GM12878 (cell line): ENCODE measurements around the gene VIT. TPM values are rescaled to one million over a fixed set of nuclear protein-coding genes. Genes with fewer than 3 reads are reported as not detected.

Experiments
- ATAC-seq: fragments of 200-7000 bp; cut with Tn5 transposase; 3 replicates; pipeline ENCODE4 v1.9.1; 2020; ENCODE audit warnings: mild to moderate bottlenecking, moderate library complexity
- BruUV-seq: library from RNA; stranded (reverse); fragments of 400-500 nt; replicated peaks from 2 replicates; lab custom pipeline; 2021; lab: Mats Ljungman, UMichigan
- CTCF ChIA-PET: fragments of 300-600 bp; sonication (Branson Sonifier 250); formaldehyde crosslinking; extraction: SDS; loops from one replicate; lab custom pipeline; 2021; ENCODE audit warnings: inconsistent platforms; lab: Yijun Ruan, JAX
- POLR2A ChIA-PET: fragments of 350-600 bp; formaldehyde crosslinking; extraction: SDS; loops from one replicate; lab custom pipeline; 2021; ENCODE audit warnings: inconsistent platforms; lab: Charles Lee
- RAD21 ChIA-PET: fragments of 300-600 bp; sonication (Branson Sonifier 250); formaldehyde crosslinking; loops from one replicate; lab custom pipeline; 2023; ENCODE audit warnings: antibody characterized with exemption; ENCODE audit not compliant: unreplicated experiment; lab: Charles Lee
- SMC1A ChIA-PET: fragments of 300-600 bp; sonication (Branson Sonifier 250); formaldehyde crosslinking; loops from one replicate; lab custom pipeline; 2023; ENCODE audit not compliant: unreplicated experiment, uncharacterized antibody; lab: Charles Lee
- DNase-seq: peaks from one replicate; pipeline ENCODE4 v3.0.0-alpha.2; 2011; ENCODE audit warnings: low read depth, low spot score
- FAIRE-seq: peaks from 3 replicates; lab custom pipeline; 2011; peaks lifted over from hg19 to GRCh38; lab: Jason Lieb, UNC
- H2AFZ ChIP-seq: 2 replicates; pipeline ENCODE4 v1.6.0; 2011; ENCODE audit warnings: low read depth, low read length, control low read depth; ENCODE audit not compliant: control insufficient read depth
- H3K27ac ChIP-seq: 2 replicates; pipeline ENCODE4 v1.5.1; 2011; ENCODE audit warnings: control low read depth; ENCODE audit not compliant: control insufficient read depth, insufficient read depth
- H3K27me3 ChIP-seq, 2 experiments: replicated peaks in 1 of 2; 2 replicates each; pipeline versions ENCODE4 v1.6.0 to v1.6.1; 2011; ENCODE audit warnings: low read length in 1 of 2; ENCODE audit not compliant: control insufficient read depth in 2 of 2, insufficient read depth in 2 of 2
- H3K36me3 ChIP-seq, 2 experiments: 2 replicates each; pipeline ENCODE4 v1.5.1; 2011; ENCODE audit warnings: low read length in 1 of 2; ENCODE audit not compliant: control insufficient read depth in 2 of 2, insufficient read depth in 2 of 2
- H3K4me1 ChIP-seq: 2 replicates; pipeline ENCODE4 v1.6.1; 2011; ENCODE audit warnings: mild to moderate bottlenecking, low read length, moderate library complexity, mixed read lengths; ENCODE audit not compliant: control insufficient read depth, insufficient read depth
- H3K4me2 ChIP-seq: 2 replicates; pipeline ENCODE4 v1.6.0; 2011; ENCODE audit warnings: control low read depth; ENCODE audit not compliant: control insufficient read depth, insufficient read depth
- H3K4me3 ChIP-seq: fragments of 200-600 bp; sonication (generic); 2 replicates; pipeline ENCODE4 v1.5.1; 2016
- H3K79me2 ChIP-seq: 2 replicates; pipeline ENCODE4 v1.6.0; 2011; ENCODE audit warnings: low read length; ENCODE audit not compliant: control insufficient read depth, insufficient read depth
- H3K9ac ChIP-seq: 2 replicates; pipeline ENCODE4 v1.8.0; 2011; ENCODE audit warnings: low read length, control low read depth, mixed read lengths; ENCODE audit not compliant: control insufficient read depth, insufficient read depth
- H3K9me3 ChIP-seq: replicated peaks from 3 replicates; pipeline ENCODE4 v1.5.1; 2011; ENCODE audit warnings: mild to moderate bottlenecking, low read length; ENCODE audit not compliant: control insufficient read depth, insufficient read depth
- H4K20me1 ChIP-seq: 2 replicates; pipeline ENCODE4 v1.6.0; 2011; ENCODE audit not compliant: control insufficient read depth, insufficient read depth
- ASH2L ChIP-seq: fragments of 300-600, 200-600 bp; sonication (generic); IDR thresholded peaks from 2 replicates; pipeline ENCODE4 v1.6.1; 2017; ENCODE audit warnings: low read depth, mild to moderate bottlenecking, borderline replicate concordance
- LARP7 ChIP-seq: fragments of 450-650 bp; IDR thresholded peaks from 2 replicates; pipeline ENCODE4 v1.6.1; 2017; ENCODE audit warnings: mild to moderate bottlenecking
- SP1 ChIP-seq: IDR thresholded peaks from one replicate; pipeline ENCODE4 v1.6.1; 2011; ENCODE audit warnings: low read depth, low read length
- WGBS: methylation state at CpG from one replicate; pipeline ENCODE4 v1.1.6; 2016; ENCODE audit warnings: low lambda C conversion rate; ENCODE audit not compliant: insufficient replicate concordance, insufficient coverage; ENCODE audit errors: missing lambda C conversion rate; 5-methylcytosine and 5-hydroxymethylcytosine counted together
- in situ Hi-C: fragments of 300-500 bp; cut with MboI; formaldehyde crosslinking; loops from 9 replicates; pipeline ENCODE4 v1.14.3; 2018; ENCODE audit warnings: mixed read lengths
- intact Hi-C: fragments of 100-400 bp; cut with micrococcal nuclease; formaldehyde crosslinking; loops from one replicate; pipeline ENCODE4 v1.14.2; 2022; ENCODE audit not compliant: unreplicated experiment
- polyA plus RNA-seq, 11 experiments: library from polyadenylated mRNA; depleted of rRNA in 4 of 11; unstranded in 6 of 11; stranded (reverse) in 5 of 11; fragments of >200 nt; fragmentation: Nextera tagmentation in 4 of 11; fragmentation: Illumina TruSeq in 1 of 11; extraction: Ambion mirVana in 4 of 11; extraction: Trizol in 1 of 11; gene quantifications; 1 replicate in 1 of 11; 2 replicates in 10 of 11; pipeline versions ENCODE4 v1.2.1 to v1.2.3, GENCODE V29; 2011 to 2016; ENCODE audit warnings: inconsistent platforms in 2 of 11, missing spikeins in 2 of 11, low read depth in 1 of 11
- total RNA-seq, 4 experiments: library from RNA; depleted of rRNA in 3 of 4; stranded (reverse); fragments of >200 nt in 3 of 4; fragmentation: Illumina TruSeq in 1 of 4; extraction: Trizol in 1 of 4; gene quantifications; 2 replicates each; pipeline versions ENCODE4 v1.2.1 to v1.2.3, GENCODE V29; 2013 to 2021
- TF ChIP-seq, protein P1 (sequence below), 3 experiments: IDR thresholded peaks in 2 of 3; conservative IDR thresholded peaks in 1 of 3; 2 replicates each; pipeline ENCODE4 v1.5.1; 2011; ENCODE audit warnings: low read depth in 3 of 3, low read length in 3 of 3, mild to moderate bottlenecking in 3 of 3, control low read depth in 2 of 3, moderate library complexity in 2 of 3, inconsistent platforms in 1 of 3, mixed read lengths in 1 of 3; ENCODE audit not compliant: control insufficient read depth in 2 of 3, insufficient read depth in 1 of 3; ENCODE audit errors: extremely low read depth in 1 of 3

VIT gene
- total and polyA plus RNA-seq, 10 of the 15 experiments (the other 5 are each of a cell fraction or from before 2014, with no cell fraction given) = 0.05 to 0.14 TPM; not detected in 8

DNA sequence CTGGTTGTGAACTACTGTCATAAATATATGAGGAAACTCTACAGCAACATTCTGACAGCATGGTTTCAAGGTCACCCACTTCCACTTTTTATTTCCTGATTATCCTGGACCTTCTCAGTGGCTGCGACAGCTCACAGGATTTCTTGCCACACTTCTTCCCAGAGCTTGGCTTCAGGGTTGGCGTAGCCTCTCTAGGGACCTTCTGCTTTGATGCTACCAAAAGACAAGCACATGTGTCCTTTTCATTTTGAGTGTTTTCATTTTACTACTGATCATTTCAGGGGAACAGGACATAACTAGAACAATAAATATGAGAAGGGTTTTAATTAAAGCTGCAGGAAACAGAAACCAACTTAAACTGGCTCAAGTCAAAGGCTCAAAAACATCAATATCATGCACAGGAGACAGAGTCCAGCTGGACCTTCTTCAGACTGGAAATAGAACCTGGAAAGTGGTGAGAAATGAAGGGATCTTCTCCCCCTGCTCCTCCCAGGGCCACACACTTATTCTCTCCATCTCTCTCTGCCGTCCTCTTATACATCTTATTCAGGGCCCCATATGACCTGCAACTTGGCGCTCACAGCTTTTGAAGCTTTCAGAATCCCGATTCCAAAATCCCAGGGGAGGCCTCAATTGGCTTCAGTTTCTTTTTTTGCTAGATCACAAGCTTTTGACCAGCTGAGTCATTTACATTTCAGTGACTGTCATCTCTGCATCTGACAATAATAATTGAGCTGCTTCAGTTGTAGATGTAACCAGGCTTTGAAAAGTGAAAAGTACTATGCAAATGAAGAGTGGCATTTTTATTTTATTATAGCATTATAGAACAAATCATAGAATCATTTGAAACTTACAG lies 9.7 kb downstream of the VIT start:
- TF ChIP-seq, protein P1, sequence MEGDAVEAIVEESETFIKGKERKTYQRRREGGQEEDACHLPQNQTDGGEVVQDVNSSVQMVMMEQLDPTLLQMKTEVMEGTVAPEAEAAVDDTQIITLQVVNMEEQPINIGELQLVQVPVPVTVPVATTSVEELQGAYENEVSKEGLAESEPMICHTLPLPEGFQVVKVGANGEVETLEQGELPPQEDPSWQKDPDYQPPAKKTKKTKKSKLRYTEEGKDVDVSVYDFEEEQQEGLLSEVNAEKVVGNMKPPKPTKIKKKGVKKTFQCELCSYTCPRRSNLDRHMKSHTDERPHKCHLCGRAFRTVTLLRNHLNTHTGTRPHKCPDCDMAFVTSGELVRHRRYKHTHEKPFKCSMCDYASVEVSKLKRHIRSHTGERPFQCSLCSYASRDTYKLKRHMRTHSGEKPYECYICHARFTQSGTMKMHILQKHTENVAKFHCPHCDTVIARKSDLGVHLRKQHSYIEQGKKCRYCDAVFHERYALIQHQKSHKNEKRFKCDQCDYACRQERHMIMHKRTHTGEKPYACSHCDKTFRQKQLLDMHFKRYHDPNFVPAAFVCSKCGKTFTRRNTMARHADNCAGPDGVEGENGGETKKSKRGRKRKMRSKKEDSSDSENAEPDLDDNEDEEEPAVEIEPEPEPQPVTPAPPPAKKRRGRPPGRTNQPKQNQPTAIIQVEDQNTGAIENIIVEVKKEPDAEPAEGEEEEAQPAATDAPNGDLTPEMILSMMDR (IDR thresholded peaks at IDR 0.05 in 2 of 3, conservative IDR thresholded peaks at IDR 0.05 in 1 of 3; ENCODE audit: control insufficient read depth in 2 of 3, extremely low read depth in 1 of 3, insufficient read depth in 1 of 3, low read depth in 3 of 3, low read length in 3 of 3) = no peak
- no peak for TF ChIP-seq ASH2L
- TF ChIP-seq LARP7 = no peak
- no peak for TF ChIP-seq SP1
- no peak overlapping the region for H3K9ac ChIP-seq
- no peak overlapping the region for H3K4me3 ChIP-seq
- BruUV-seq = no TSS peak
- no peaks in the 10 kb centered on the region for H3K4me1 ChIP-seq
- no peaks in the 10 kb centered on the region; a peak in 1 of 4 replicates for H3K27me3 ChIP-seq
- no peaks in the 10 kb centered on the region for H3K79me2 ChIP-seq
- ChIA-PET SMC1A (no interaction called here), POLR2A (no interaction called here), RAD21 (no interaction called here), CTCF (no interaction called here)
- in situ Hi-C loops = no loop called here
- FAIRE-seq (no peak), DNase-seq (no peak), ATAC-seq (no peak)
- no peak overlapping the region for H2AFZ ChIP-seq
- H3K9me3 ChIP-seq = no peaks in the 10 kb centered on the region
- H4K20me1 ChIP-seq = no peaks in the 10 kb centered on the region
- intact Hi-C loops = no loop called here
- no peaks in the 10 kb centered on the region for H3K36me3 ChIP-seq
- 39% methylated on average over 5 of the region's 5 CpGs for WGBS
- H3K4me2 ChIP-seq = no peak overlapping the region
- no peak overlapping the region for H3K27ac ChIP-seq
